D721Med (cell line): Measurements from ENCODE around the gene BACE1.

Experiments used
- DNase-seq: peaks from one replicate; pipeline ENCODE4 v3.0.0; 2011; ENCODE audit warnings: low spot score; ENCODE audit not compliant: insufficient read length
- FAIRE-seq: peaks from 2 replicates; lab custom pipeline; 2011; peaks lifted over from hg19 to GRCh38; lab: Jason Lieb, UNC
- TF ChIP-seq, protein P1 (sequence below): IDR thresholded peaks from 2 replicates; pipeline ENCODE4 v1.5.1; 2012; ENCODE audit warnings: mild to moderate bottlenecking, control low read depth; ENCODE audit not compliant: insufficient read depth; ENCODE audit errors: missing control alignments

Gene BACE1

DNA sequence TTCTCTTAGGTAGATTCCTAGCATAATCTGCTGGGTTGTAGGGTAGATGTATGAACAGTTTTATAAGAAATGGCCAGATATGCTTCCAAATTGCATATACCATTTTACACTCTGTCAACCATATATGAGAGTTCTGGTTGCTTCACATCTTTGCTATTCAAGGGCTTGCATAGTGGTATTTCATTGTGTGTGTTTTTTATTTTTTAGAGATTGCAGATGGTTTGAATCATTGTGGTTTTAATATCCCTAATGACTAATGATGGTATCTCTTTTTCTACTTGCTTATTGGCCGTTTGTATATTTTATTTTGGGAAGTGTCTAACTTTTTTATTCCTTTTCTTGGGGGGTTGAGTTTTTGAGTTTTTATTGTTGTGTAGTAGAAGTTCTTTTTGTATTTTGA lies 56.6 kb downstream of the BACE1 start:
- no peak for FAIRE-seq
- no peak for DNase-seq
- TF ChIP-seq, protein P1, sequence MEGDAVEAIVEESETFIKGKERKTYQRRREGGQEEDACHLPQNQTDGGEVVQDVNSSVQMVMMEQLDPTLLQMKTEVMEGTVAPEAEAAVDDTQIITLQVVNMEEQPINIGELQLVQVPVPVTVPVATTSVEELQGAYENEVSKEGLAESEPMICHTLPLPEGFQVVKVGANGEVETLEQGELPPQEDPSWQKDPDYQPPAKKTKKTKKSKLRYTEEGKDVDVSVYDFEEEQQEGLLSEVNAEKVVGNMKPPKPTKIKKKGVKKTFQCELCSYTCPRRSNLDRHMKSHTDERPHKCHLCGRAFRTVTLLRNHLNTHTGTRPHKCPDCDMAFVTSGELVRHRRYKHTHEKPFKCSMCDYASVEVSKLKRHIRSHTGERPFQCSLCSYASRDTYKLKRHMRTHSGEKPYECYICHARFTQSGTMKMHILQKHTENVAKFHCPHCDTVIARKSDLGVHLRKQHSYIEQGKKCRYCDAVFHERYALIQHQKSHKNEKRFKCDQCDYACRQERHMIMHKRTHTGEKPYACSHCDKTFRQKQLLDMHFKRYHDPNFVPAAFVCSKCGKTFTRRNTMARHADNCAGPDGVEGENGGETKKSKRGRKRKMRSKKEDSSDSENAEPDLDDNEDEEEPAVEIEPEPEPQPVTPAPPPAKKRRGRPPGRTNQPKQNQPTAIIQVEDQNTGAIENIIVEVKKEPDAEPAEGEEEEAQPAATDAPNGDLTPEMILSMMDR, result no peak

DNA sequence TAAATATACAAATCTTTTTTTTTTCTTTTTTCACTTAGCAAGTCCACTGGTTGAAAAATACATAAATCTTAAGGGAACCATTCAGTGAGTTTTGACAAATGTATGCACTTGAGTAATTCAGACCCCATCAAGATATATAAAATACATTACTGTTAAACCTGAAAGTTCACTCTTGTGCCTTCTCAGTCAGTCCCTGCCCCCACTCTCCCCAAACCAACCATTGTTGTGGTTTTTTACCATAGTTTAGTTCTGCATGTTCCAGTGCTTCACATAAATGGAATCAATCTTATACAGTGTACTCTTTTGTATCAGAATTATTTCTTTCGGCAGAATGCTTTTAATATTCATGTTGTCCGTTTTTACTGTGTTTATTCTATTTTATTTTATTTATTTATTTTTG lies 57.5 kb downstream of the BACE1 start:
- TF ChIP-seq, protein P1, result no peak
- DNase-seq, result no peak
- no peak for FAIRE-seq

DNA sequence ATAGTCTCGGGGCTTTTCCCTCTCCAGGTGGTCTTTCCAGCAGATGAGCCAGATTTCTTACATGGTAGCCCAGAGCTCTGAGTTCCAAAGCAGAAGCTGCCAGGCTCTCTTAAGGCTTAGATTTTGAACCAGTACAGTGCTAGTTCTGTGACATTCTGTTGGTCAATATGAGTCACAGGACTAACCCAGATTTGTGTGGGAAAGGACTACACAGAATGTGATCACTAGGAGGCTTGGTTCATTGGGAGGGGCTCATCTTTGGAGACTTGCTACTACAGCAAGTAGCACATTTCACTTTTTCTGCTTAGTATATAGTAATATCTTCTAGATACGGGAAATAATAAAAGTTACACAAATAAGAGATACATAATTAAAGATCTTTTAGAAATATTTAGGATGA lies 59.5 kb downstream of the BACE1 start:
- FAIRE-seq, result no peak
- TF ChIP-seq, protein P1, result no peak
- DNase-seq, result no peak

DNA sequence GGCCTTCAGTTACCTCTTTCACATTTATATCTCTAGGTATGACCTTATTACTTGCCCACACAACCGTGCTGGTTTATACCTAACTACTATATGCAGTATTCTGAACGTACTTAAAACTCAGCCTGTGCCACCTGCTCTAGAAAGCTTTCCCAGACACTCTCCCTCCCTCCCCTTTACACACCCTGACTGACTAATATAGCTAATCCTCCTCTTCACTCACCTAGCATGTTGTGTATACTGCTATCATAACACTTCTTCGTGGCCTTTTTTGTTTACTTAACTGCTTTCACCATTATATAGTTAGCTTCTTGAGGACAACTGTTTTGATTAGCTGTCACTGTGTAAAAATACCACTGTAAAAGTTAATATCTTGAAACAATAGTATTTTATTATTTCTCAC lies 60.1 kb downstream of the BACE1 start:
- DNase-seq (no peak), FAIRE-seq (peak; percentile 16)
- TF ChIP-seq, protein P1, result no peak

DNA sequence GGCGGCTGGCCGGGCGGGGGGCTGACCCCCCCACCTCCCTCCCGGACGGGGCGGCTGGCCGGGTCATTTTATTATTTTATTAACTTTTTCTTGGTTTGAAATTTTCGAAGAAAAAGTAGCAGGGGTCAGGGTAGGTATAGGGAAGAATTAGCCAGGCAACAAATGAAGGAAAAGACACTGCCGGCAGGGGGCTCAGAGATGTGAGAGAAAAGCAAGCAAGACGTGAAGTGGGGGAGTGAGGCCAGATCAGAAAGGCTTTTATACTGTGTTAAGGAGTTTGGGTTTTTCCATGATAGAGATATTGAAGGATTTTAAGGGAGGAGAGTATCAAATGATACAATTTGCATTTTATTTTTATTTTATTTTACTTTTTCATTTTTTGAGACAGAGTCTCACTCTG lies 64.5 kb downstream of the BACE1 start:
- FAIRE-seq (no peak), DNase-seq (no peak)

DNA sequence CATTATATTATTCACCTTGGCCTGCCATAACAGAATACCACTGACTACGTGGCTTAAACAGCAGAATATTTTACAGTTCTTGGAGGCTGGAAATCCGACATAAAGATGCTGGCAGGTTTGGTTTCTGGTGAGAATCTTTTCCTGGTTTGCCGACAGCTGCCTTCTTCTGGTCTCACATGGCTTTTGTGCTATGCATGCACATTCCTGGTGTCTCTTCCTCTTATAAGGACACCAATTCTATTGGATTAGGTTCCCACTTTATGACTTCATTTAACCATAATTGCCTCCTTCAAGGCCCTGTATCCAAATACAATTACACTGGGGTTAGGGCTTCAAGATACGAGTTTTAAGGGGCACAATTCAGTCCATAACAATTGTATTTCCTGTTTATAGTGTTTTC lies 66.5 kb downstream of the BACE1 start:
- FAIRE-seq (no peak), DNase-seq (no peak)
- TF ChIP-seq, protein P1, result no peak

More for the DNA sequence above, 64.5 kb downstream of the BACE1 start:
- TF ChIP-seq, protein P1, result no peak

DNA sequence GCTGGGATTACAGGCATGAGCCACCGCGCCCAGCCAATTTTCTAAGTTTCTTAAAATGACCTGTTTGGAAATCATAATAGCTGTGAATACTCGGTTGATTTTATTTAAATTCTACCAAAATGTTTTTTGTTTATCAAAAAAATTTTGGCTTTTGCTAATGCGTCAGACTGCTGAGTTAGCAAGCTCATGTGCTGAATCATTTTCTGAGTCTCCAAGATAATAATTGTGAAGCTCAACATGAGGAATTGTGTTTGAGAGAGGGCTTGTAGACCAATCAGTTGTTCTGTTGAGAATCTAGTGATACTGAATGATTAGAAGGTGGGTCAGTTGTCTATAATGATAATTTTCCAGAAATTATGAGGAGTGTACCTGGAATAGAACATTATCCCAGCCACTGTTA lies 67.7 kb downstream of the BACE1 start:
- TF ChIP-seq, protein P1, result no peak
- FAIRE-seq (no peak), DNase-seq (no peak)
